Sigmoid colon (tissue), 3 donors: ENCODE results near the gene C17orf113.

Experiments
- CTCF ChIP-seq, 4 experiments: fragments of 450-650 bp in 3 of 4; fragments of 200-600 bp in 1 of 4; IDR thresholded peaks; one replicate each; pipeline ENCODE4 v1.5.1; 2016 to 2019; ENCODE audit warnings: antibody characterized with exemption in 4 of 4, mild to moderate bottlenecking in 3 of 4, moderate library complexity in 2 of 4
- POLR2A ChIP-seq, 2 donors: fragments of 450-650 bp; IDR thresholded peaks; one replicate each; pipeline ENCODE4 v1.6.1; 2016; ENCODE audit warnings: antibody characterized with exemption in 2 of 2, mild to moderate bottlenecking in 2 of 2, moderate library complexity in 2 of 2

GRCh38 chr17:42061646-42062487, 11.5 kb upstream of the C17orf113 start:
- TF ChIP-seq CTCF (IDR thresholded peaks at IDR 0.05) (no peak), POLR2A (IDR thresholded peaks at IDR 0.05) (no peak)
